HG02870 (cell line): ENCODE measurements around the gene NEMP1.
"Not testable (repeated sequence)": the region's sequence is repeated elsewhere in the genome, so short reads cannot be mapped to it uniquely, and the experiment has no call there.

Source experiments
- ATAC-seq: cut with Tn5 transposase; IDR thresholded peaks from one replicate; pipeline ENCODE4 v1.9.1; 2021; ENCODE audit warnings: mild to moderate bottlenecking, moderate library complexity; ENCODE audit not compliant: unreplicated experiment

Gene NEMP1

DNA sequence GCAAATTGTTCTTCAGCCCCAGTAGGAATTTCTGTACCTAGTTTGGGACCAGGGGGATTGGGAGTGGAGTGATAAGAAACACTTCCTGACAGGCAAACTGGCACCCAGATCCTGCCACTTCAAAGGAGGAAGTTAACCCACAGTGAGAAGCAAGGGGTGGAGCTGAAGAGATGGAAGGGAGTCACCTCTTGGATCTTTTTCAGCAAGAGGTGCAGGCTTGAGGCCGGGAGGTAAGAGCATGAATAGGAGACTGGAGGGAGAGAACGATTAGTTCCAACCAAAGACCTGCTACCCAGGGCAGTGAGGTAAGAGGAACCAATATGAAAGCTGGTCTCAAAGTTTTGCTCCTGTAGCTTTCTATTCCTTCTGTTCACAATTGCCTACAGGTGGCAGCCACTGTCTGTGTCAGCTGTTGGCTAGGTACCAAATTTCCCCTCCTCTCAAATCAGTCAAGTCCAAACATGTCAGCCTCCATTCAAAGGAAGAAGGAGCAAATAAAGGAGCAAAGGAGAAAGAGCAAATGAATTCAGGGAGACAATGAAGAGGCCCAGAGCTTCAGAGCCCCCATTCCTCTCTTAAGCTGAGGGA is 47.4 kb downstream of the NEMP1 start:
- no peak for ATAC-seq

DNA sequence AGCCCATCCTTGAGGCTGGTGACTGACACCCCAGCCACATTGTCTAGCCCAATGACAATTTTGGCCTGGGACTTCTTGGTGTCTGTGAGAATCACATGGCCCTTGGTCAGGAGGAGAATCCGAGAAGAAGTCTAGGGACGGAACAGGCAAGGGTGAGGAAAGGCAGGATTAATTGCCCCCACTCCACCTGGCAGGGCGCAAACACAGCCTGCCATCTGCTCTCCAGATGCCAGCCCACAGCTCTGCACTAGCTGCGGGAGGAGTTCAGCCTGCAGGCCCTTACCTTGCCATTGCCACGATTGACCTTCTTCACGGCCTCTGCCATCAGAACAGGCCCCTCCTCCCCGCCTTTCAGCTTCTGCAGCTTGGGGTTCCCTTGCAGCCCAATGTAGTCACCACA is 49.1 kb downstream of the NEMP1 start:
- no peak for ATAC-seq

DNA sequence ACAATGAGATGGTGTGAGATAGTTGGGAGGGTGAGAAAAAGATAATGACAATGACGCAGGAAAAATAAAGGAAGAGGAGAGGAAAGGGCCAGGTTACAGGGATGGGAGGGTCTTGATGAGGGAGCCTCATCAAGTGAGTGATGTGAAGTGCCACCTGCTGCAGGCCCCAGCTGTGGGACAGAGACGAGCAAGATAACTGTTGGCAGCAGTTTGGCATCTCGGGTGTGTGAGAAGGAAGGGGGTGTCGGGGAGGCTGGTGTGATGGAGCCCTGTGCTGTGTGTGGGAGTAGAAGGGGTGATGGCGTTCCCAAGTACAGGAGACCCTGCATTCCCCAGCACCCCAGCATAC is 50.8 kb downstream of the NEMP1 start:
- ATAC-seq: no peak

DNA sequence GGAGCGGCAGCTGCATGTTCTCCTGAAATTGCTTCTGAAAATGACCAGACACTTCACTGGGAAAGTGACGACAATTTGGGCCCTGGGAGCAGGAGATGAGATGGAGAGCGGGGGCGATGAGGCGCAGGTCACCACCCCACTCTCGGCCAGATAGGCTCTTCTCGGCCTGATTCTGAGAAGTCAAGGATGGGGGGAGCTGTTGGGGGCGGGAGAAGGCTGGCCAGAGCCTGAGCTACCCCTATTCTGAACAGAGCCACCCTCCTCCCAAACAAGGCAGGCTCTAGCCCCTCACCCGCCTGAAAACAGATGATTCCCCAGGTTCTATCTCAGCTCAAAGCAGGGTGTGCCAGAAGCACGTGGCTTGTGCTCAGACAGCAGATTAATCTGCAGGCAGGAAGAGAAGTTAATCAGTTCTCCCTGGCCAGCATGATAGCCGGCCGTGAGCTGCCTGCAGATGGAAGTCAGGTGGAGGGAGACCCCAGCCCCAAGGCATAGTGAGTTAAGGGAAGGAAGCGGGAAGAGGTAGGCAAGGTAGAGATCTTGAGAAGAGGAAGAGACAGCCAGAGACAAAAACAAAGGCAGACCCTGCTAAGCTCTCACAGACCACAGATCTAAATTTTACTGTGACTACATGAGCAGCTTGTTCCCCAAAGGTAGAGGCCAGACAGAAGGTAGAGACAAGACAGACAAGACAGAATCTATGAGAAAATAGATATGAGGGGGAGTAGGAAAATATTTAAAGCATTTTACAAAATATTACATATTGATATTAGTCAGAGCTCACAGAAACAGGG is 51.4 kb downstream of the NEMP1 start:
- ATAC-seq: no peak

DNA sequence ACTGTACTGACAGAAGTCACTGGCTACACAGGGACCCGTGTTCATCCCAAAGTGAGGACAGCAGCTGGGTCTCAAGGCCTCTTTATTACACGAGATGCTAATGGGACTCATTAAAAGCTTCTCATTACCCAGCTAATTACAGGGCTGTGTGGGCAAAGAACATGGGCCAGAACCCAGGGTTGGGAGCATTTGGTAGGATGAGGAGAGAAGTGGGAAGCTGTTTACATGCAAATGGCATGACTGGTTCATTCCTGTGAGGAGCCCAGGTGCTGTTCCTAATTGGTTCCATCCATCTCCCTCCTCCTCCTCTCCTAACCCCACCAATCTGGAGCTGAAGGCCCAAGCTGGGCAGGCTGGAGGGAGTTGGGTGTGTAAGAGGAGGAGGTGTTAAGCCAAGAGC is 53.4 kb downstream of the NEMP1 start:
- no peak for ATAC-seq

DNA sequence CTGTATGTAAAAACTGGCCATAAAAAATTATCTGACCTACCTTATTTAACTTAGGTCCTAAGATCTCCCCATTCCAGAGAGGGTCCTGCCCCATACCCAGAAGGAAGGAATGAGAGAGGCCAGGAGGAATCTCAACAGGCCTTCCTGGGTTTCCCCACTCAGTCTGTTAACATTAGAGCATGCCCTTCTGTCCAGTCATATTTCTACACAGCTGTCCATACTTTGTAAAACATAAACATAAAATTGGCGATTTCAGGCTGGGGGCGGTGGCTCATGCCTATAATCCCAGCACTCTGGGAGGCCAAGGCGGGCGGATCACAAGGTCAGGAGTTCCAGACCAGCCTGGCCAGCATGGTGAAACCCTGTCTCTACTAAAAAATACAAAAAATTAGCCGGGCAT is 56.3 kb downstream of the NEMP1 start:
- not testable (repeated sequence) for ATAC-seq

DNA sequence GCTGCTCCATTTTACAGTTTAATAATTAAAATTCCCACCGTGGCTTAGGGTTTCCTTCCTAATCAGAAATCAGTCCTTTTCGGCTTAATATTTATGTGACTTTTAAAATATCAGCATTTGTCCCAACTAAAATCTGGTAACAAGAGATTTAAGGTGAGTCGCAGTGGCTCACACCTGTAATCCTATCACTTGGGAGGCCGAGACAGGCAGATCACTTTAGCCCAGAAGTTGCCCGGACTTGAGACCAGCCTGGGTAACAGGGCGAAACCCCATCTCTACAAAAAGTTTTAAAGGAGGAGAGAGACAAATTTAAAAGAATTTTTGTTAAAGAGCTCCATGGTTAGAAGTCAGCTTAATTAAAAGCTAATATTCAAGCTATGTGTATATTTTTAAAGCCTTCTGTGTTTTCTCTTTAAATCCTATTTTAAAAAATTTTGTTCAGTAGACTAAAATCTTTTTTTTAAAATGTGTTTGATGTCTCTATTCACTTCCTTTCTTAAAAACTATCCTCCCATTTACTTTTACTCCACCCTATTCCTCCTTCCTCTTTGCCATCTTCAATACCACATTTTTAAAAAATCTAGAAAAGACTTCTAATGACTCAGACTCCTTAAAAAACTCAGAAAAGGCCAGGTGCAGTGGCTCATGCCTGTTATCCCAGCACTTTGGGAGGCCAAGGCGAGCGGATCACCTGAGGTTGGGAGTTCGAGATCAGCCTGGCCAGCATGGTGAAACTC is 58.4 kb downstream of the NEMP1 start:
- ATAC-seq: no peak

DNA sequence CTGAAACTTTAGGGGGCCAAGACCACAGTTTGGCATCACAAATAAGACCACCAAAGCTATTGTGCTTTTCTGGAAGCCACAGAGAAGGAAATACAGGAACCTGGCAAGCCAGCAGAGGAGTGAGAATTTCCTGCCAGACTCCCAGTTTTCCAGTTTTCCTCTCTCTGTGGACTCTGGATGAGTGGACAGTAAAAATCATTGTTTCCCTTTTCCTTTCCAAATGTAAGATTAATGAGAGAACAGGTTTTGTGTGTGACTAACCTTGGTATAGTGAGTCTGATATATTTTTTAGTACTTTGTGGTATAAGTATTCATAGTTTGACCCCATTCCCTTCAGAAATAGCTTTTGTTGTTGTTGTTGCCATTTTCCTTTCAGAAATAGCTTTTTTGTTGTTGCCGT is 59.7 kb downstream of the NEMP1 start:
- no peak for ATAC-seq

DNA sequence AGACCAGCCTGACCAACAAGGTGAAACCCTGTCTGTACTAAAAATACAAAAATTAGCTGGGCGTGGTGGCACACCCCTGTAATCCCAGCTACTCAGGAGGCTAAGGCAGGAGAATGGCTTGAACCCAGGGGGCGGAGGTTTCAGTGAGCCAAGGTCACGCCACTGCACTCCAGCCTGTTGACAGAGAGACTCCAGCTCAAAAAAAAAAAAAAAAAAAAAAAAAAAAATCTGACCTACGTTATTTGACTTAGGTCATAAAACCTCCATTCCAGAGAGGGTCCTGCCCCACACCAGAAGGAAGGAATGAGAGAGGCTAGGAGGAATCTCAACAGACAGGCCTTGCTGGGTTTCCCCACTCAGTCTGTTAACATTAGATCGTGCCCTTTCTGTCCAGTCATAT is 60.2 kb downstream of the NEMP1 start:
- ATAC-seq: not testable (repeated sequence)

DNA sequence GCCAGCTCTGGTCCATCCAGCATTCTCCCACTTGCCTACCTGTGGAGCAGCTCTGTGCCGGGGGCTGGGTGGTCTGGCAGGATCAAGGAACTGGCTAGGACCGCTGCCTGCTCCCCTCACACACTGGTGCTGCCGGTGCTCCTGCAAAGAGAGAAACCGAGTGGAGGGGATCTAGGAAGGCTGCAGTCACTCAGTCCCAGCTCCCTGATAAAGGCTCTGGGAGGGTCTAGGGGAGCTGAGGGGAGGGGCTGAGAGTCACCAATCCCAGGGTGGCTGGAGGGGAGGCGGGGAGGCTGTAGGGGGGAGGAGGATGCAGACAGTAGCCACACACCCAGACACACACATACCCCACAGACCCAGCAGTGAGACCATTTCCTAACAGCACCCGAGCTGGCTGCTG is 62.2 kb downstream of the NEMP1 start, which contains the start of gene TAC3:
Gene TAC3, minus strand, starts transcription at position 182 of the 400 bp plus-strand sequence. CDS start 732 bp downstream, outside the sequence.
- no peak for ATAC-seq

DNA sequence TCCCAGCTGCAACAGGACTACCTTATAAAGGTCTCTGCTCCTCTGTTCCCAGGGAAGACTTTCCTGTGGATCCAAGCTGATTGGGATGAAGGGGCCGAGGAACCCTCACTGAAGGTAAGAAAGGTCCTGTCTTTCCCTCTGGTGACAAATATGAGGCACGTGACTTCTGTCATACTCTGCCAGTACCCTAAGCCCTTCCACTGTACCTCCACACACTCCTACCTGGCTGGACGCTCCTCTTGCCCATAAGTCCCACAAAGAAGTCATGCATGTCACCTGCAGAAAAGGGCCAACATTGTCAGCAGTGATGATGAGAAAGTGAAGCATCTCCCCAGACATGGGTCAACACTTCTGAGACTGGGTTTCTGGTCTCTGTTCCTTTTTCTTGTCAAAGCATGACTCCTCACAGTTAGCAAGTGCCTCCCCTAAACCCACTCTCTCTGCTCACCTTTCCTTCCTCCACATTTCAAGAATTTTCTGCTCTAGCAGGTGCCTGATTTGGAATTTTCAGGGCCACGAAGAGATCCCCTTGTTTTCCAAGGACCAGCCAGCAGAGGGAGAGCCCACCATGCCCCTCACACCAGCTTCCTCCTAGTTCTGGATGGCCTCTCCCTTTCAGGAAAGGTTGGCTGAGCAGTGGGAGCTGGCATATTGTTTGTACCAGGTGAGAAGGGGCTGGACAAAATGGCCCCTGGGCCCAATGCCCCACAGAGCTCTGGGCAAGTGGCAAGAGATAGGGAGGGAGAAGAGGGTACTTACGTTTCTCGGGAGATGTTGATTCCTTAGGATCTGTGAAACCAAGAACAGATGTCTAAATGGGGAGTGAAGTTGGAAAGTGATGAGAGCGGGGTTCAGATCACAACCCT is 65.8 kb downstream of the NEMP1 start:
- ATAC-seq: peak; percentile 83

DNA sequence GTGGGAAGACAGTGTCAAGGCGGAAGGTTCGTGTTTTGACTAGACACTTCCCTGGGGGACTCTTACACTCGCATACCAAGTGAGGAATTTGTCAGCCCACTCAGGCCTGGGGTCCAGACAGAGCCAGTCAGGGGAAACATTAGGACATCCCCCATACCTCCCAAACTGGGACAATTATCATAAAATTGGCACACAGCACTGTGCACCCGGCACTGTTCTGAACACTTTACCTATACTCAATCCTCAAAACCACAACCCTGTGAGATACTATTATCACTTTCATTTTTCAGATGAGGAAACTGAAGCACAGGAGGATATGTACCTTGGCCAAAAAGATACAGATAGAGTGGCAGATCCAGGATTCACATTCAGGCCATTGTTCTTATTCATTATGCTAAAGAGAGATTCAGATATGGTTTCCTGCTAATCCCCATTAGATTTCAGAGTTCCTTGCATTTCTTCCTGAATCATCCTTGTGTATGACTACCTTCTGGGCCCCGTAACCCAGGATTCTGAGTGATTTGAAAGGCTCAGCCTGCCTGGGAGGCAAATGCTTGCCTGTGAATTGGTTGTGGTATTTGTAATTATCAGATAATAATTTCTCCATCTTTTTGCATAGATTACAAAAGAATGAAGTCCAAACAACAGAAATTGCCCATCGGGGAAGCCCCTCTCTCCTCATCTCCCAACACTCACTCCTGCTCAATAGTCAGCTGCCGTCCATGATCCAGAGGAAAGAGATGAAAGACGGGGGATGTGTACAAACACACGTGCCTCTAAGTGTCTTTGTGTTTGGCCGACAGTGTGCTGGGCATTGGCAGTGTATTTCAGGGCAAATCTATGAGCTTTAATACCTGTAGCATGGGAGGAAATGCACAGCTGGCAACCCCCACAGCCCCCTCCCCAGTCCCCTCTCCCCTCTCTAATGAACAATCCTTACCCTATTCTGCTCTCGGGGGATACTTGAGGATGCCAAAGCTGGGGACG is 66.9 kb downstream of the NEMP1 start:
- no peak for ATAC-seq

DNA sequence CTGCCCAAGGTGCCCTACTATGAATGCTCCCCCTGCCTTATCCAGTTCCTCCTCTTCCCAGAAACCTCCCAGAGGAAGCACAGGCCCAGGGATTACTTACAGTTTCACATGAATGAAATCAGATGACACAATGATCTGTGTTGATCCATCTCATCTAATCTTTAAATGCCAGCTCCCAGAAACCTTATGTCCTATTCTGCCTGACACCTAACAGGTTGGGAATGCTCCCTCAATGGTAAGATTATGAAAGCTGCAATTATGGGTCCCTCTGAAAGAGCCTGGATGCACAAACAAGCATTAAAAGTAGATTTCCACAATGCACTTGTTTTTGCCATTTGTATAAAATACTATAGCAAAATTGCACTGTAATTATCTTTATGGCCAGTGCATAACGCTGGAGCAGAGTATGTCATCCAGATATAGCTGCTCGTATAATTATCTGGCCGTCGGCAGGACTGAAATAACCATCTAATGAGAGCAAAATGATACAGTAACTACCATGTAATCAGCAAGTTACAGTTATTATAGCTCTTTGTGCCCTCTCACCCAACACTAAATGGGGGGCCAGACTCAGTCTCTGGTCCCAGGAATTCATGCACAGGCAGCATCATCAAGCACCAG is 67.9 kb downstream of the NEMP1 start:
- no peak for ATAC-seq

DNA sequence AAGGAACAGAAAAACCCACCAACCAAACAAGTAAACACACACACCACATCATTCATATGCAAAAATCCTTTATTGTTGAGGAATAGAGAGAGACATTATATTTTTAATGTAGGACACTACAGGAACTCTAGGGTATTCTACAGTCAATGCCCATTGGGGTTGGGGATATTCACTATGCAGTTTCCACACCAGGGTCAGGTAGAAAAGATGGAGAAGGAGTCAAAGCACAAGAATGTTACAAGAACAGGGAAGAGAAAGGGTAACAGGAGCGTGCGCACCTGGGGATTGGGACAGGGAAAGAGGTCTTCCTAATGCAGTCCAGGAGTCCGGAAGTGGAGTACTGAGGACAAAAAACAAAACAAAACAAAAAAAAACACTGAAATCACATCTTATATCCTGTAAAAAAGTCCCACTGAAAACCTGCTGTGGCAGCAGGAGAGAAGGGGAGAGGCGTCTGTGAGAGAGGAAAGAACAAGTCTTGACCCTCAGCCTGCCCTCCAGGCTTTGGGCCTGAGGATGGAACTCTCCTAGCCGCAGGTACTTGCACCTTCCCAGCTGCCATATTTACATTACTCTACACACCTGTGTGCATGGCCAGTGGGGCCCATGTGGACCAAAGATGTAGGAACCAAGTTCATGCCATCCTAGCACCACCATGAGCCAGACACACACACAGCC is 68.5 kb downstream of the NEMP1 start:
- ATAC-seq: no peak

DNA sequence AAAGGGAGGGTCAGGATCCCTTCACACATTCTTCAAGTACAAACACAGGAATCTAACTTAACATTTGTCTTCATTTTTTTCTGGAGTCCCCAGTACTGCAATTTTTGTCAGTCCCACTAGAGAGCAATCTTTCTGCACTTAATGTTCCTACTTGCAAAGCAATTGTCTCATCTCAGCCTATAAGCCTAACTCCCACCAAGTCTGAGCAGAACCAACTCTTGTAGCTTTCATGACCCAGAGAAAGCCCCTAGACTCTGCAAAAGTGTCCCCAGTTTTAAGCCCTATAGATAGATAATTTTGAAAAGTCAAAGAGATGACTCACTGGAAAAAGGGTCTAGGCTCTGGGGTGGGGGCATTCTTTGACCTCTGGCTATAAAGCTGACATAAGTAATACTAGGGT is 70.4 kb downstream of the NEMP1 start:
- ATAC-seq: no peak

DNA sequence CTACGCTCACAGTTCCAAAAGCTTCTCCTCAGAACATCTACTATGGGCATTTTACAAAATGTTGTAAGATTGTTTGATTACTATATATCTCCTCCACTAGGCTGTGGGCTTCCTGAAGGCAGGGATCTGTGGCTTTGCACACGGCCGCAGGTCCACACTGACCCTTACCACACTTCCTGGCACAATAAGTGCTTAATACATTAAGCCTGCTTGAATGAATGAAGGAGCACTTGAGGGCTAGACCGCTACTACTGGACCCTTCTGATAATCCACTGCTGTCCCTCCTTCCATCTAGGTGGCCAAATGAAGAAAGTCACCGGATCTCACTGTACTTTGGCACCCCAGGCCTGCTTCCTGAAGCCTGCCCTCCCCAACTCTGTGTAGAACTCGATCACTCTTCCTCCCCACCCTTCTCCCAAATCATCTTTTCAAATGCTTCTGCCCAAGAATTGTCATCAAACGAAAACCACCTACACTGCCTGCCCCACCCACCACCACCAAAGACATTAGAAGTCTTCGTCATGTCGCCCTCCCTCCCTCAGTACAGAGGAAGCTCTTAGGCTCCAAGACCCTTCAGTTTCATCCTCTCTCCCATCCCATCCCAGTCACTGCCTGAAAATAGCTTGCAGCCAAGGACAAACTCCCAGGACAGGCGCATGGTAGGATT is 71.6 kb downstream of the NEMP1 start:
- no peak for ATAC-seq

DNA sequence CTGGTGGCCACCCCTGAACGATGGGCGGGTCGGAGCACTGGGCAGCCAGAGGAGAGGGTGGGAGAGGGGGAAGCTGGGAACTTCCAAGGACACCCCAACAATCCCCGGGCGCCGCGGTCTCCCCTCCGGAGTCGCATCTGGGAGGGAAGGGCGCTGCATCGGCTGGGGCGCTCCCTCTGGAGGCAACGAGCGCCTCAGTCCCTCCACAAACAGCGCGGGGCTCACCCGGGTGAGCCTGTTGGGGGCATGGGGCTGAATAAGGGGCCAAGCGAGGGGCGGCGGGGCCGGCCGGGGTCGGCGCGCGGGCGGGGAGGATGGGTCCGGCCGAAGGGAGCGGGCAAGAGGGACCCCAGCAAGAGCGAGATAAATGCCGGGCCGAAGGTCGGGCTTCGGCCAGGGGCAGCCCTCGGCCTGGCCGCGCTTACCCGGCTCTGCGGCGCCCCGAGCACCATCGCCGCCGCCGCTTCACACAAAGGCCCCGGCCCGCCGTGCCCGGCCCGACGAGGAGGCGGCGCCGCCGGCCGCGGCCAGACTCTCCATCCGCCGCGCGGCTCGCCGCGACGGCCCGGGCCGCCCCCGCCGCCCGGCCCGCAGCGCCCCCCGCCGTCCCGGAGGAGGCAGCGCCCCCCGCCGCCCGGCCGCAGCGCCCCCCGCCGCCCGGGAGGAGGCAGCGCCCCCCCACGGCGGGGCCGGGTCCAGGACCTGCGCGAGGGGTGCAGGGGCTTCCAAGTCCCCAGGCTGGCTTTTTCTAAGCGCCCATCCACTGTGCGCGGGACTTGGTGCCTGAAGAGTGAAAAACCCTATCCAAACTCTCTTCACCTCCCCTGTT is 72.4 kb downstream of the NEMP1 start, which contains the start of gene ZBTB39:
Gene ZBTB39, minus strand, starts transcription at position 567 of the 829 bp plus-strand sequence. CDS start 1,629 bp downstream, outside the sequence.
- ATAC-seq: peak; percentile 64
